Fibroblast of pulmonary artery (primary cell): Measurements from ENCODE around the gene METTL3.

Experiments used
- DNase-seq: peaks from one replicate; pipeline ENCODE4 v3.0.0-alpha.2; 2010; ENCODE audit warnings: low read depth
- H3K4me3 ChIP-seq: replicated peaks from 2 replicates; pipeline ENCODE4 v1.5.1; 2011; ENCODE audit warnings: low read depth, mild to moderate bottlenecking, control low read depth, low read length, moderate library complexity
- TF ChIP-seq, protein P1 (sequence below): IDR thresholded peaks from 2 replicates; pipeline ENCODE4 v1.5.1; 2011; ENCODE audit warnings: mild to moderate bottlenecking, control low read depth, low read length, inconsistent platforms; ENCODE audit errors: missing control alignments

Gene METTL3

DNA sequence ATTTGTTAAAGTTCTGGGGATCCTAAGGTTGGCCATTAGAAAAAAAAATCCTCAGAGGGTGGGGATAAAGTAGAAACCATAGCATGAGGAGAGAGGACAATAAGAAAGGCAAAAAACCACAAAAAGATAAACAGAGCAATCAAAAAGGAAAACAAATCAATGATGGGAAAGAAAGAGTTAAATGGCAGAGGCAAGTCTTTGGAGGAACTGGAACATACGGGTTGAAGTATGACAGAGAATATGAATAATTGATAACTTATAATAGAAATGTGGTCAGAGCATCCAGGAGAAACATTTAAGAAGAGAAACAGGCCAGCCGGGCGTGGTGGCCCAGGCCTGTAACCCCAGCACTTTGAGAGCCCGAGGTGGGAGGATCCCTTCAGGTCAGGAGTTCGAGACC, 32.8 kb upstream of the METTL3 start:
- H3K4me3 ChIP-seq: no peak overlapping the region
- DNase-seq: no peak
- TF ChIP-seq, protein P1, sequence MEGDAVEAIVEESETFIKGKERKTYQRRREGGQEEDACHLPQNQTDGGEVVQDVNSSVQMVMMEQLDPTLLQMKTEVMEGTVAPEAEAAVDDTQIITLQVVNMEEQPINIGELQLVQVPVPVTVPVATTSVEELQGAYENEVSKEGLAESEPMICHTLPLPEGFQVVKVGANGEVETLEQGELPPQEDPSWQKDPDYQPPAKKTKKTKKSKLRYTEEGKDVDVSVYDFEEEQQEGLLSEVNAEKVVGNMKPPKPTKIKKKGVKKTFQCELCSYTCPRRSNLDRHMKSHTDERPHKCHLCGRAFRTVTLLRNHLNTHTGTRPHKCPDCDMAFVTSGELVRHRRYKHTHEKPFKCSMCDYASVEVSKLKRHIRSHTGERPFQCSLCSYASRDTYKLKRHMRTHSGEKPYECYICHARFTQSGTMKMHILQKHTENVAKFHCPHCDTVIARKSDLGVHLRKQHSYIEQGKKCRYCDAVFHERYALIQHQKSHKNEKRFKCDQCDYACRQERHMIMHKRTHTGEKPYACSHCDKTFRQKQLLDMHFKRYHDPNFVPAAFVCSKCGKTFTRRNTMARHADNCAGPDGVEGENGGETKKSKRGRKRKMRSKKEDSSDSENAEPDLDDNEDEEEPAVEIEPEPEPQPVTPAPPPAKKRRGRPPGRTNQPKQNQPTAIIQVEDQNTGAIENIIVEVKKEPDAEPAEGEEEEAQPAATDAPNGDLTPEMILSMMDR: no peak

GRCh38 chr14:21543521-21543960, 32.4 kb upstream of the METTL3 start:
- DNase-seq: no peak
- TF ChIP-seq, protein P1: no peak
- no peak overlapping the region for H3K4me3 ChIP-seq

DNA sequence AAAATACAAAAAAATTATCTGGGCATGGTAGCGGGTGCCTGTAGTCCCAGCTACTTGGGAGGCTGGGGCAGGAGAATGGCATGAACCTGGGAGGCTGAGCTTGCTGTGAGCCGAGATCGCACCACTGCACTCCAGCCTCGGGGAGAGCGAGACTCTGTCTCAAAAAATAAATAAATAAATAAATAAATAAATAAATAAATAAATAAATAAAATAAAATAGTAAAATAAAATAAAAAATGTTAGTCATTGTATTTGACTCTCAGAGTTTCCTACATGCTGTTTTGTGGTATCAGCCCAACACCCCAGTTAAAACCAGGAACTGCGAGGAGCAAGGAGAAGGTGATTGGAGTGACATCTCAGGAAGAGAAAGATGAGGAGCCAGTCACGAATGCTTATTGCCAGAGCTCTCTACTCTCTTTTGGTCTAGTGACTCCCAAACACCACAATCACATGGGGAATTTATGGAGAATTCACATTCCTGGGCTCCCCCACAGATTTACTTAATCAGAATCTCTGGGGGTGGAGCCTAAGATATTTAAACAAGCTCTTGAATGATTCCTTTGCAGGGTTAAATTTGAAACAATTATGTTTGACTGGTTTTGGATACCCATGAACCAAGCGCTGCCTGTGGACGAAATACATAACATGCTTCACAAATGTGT, 30.4 kb upstream of the METTL3 start:
- TF ChIP-seq, protein P1: no peak
- DNase-seq: no peak
- no peak overlapping the region for H3K4me3 ChIP-seq

DNA sequence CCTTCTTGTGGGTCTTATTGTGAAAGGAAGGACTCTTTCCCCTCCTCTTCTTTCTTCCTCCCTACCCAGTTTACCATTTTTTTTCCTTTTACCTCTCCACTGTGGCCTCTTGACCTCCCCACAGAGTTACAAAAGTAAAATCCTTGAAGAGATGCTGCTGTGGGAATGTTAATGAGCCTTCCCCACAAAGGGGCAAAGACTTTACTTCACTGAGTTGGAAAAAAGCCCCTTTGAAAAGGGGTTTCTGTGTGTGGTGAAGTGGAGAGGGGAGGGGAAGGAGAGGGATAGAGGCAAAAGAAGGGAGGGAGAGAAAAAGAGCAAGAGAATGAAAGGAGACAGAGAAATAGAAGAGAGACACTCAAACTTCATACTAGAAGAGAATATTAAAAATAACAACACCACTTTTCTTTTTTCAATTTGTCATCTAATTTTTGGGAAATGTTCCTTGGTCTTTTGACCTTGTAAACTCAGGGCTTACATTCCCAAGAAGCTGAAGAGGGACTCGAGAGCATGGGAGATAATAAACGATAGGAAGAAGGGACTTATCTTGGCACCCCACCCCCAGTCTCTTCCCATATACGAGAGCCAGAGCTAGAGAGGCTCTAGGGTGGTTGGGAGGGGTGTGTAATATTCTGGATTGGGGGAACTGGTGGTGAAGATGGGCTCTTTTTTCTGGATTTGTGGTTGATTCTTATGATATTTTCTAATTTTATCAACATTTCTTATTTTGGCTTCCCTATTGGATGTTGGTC, 28.2 kb upstream of the METTL3 start:
- no peak for DNase-seq
- TF ChIP-seq, protein P1: no peak
- no peak overlapping the region for H3K4me3 ChIP-seq

GRCh38 chr14:21537090-21537424, 25.9 kb upstream of the METTL3 start:
- TF ChIP-seq, protein P1: no peak
- H3K4me3 ChIP-seq: peak overlapping the region; percentile 19
- no peak for DNase-seq

- DNase-seq: no peak
- TF ChIP-seq, protein P1: no peak
- H3K4me3 ChIP-seq: peak overlapping the region; percentile 19
These were observed 25.4 kb upstream of the METTL3 start for GRCh38 chr14:21536418-21537089.
